ENCODE results near the gene AK1. TPM values are rescaled to one million over a fixed set of nuclear protein-coding genes. Genes with fewer than 3 reads are reported as not detected.

The AK1 gene
- total and polyA plus RNA-seq, 2 donors (not counting 3 experiments of a cell fraction or from before 2014, with no cell fraction given) = 115 to 148 TPM

DNA sequence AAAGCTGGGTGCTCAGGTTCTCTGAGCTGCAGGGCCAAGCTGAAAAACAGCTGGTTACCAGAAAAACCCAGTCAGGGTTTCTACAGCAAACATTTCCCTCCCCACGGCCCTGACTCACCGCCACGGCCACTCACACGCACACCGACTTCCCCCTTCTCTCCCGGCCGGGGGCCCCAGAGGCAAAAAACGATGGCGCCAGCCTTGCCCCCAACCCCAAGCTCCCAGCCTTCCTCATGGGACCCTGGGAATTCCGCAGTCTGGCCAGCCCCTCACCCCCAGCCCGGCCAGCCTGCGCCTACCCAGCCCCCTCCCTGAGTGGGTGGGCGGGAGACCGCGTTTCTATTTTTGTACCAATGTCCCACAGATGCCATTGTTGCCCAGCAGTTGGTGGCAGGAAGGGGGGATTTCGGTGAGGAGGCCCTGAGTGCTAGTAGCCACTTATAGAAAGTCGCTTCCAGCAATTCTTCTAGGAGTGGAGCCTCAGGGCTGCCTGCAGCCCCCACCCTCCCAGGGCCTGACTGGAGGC is 41.4 kb downstream of the AK1 start:
- H3K9me1 ChIP-seq (replicated peaks; ENCODE audit: control insufficient read depth, extremely low read depth, insufficient read depth, low read length) = no peaks in the 10 kb centered on the region
- peaks cover 60% of the 10 kb centered on the region for H3K4me1 ChIP-seq (ENCODE audit: control insufficient read depth, extremely low read depth, insufficient read depth, low read length)
- BruUV-seq (replicated peaks) = no TSS peak
- peak overlapping the region; percentile 83 for H3K9ac ChIP-seq (replicated peaks; ENCODE audit: extremely low read depth, insufficient read depth, low read length)
- H3K27me3 ChIP-seq (ENCODE audit: control insufficient read depth in 2 of 2, insufficient read depth in 2 of 2, low read length in 2 of 2) = no peaks in the 10 kb centered on the region
- TF ChIP-seq FOS (IDR thresholded peaks at IDR 0.05; ENCODE audit: borderline replicate concordance, insufficient read depth, low read length) = peak; percentile 50
- TF ChIP-seq, protein P1, sequence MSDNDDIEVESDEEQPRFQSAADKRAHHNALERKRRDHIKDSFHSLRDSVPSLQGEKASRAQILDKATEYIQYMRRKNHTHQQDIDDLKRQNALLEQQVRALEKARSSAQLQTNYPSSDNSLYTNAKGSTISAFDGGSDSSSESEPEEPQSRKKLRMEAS (IDR thresholded peaks at IDR 0.05; ENCODE audit: insufficient read depth, insufficient read length) = no peak
- peak; percentile 61 for TF ChIP-seq JUN (IDR thresholded peaks at IDR 0.05; ENCODE audit: borderline replicate concordance, insufficient read depth, insufficient read length, low read depth)
- peak; percentile 30 for TF ChIP-seq POLR2AphosphoS5 (IDR thresholded peaks at IDR 0.05; ENCODE audit: insufficient read depth, low read depth, low read length)
- no peak overlapping the region for H3K4me3 ChIP-seq (replicated peaks in 1 of 3; ENCODE audit: insufficient read depth in 1 of 3, low read depth in 1 of 3, low read length in 3 of 3)
- H3K27ac ChIP-seq (ENCODE audit: insufficient read depth, low read depth, low read length) = peak overlapping the region; percentile 98
- intact Hi-C loops (cut with micrococcal nuclease) = no loop called here
- H3K9me3 ChIP-seq (replicated peaks; ENCODE audit: control insufficient read depth, insufficient read depth, low read length) = no peaks in the 10 kb centered on the region
- H3K4me2 ChIP-seq (ENCODE audit: insufficient read depth, low read length) = peak overlapping the region; percentile 6
- ChIA-PET CTCF (interaction anchor here (1.3 to 6.7 kb wide), 5 partner anchors 11 to 34 kb away, joined by 3 to 42 read pairs (median 4); partner anchors contain the start of gene ENG), POLR2A (no interaction called here)
- dilution Hi-C loops (cut with MboI; ENCODE audit: extremely low pct_ligation_motif_present, low sequenced_read_pairs) = no loop called here
- H4K20me1 ChIP-seq (replicated peaks; ENCODE audit: control insufficient read depth, extremely low read depth, insufficient read depth, low read length) = no peaks in the 10 kb centered on the region
- DNase-seq (ENCODE audit: low read depth, low spot score) (peak; percentile 70), FAIRE-seq (peak; percentile 91)
- peaks cover 10 to 21% of the 10 kb centered on the region in 2 experiments for H3K36me3 ChIP-seq (ENCODE audit: control insufficient read depth in 2 of 2, extremely low read depth in 1 of 2, insufficient read depth in 2 of 2, low read length in 2 of 2)
- H2AFZ ChIP-seq (ENCODE audit: low read depth, low read length) = no peak overlapping the region
- H3K79me2 ChIP-seq (ENCODE audit: control insufficient read depth, insufficient read depth, low read length) = peaks cover 89% of the 10 kb centered on the region

DNA sequence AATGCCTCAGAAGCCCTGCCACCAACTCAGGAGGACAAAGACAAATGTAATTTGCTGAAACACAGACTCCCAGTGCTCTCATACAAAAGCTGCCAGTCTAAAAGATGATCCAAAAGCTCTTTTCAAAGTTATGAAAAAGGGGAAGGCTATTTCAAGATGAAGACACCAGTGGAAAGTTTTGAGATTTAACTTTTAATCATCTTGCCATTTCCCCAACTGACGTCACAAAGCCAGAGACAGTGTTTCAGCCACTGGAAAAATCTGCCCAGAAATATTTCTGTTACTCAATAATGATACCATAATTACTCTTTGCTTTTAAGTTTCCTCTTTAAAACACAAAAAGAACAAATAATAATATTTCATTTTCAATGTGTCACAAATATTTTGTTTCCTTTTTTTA is 43.9 kb downstream of the AK1 start:
- H3K4me3 ChIP-seq (replicated peaks in 1 of 3; ENCODE audit: insufficient read depth in 1 of 3, low read depth in 1 of 3, low read length in 3 of 3) = no peak overlapping the region
- no peak overlapping the region for H2AFZ ChIP-seq (ENCODE audit: low read depth, low read length)
- H3K4me1 ChIP-seq (ENCODE audit: control insufficient read depth, extremely low read depth, insufficient read depth, low read length) = peaks cover 53% of the 10 kb centered on the region
- H3K4me2 ChIP-seq (ENCODE audit: insufficient read depth, low read length) = no peak overlapping the region
- POLR2A ChIA-PET = interaction anchor here (0.7 kb wide), 1 partner anchor 36 kb away, joined by 5 read pairs; no protein-coding TSS in a partner anchor
- no peaks in the 10 kb centered on the region for H3K27me3 ChIP-seq (ENCODE audit: control insufficient read depth in 2 of 2, insufficient read depth in 2 of 2, low read length in 2 of 2)
- peak overlapping the region; percentile 0 for H3K27ac ChIP-seq (ENCODE audit: insufficient read depth, low read depth, low read length)
- DNase-seq (ENCODE audit: low read depth, low spot score) = no peak
- H3K9me3 ChIP-seq (replicated peaks; ENCODE audit: control insufficient read depth, insufficient read depth, low read length) = no peaks in the 10 kb centered on the region
- dilution Hi-C loops (cut with MboI; ENCODE audit: extremely low pct_ligation_motif_present, low sequenced_read_pairs) (no loop called here), intact Hi-C loops (cut with micrococcal nuclease) (no loop called here)
- no peaks in the 10 kb centered on the region for H4K20me1 ChIP-seq (replicated peaks; ENCODE audit: control insufficient read depth, extremely low read depth, insufficient read depth, low read length)
- FAIRE-seq = no peak
- H3K36me3 ChIP-seq (ENCODE audit: control insufficient read depth in 2 of 2, extremely low read depth in 1 of 2, insufficient read depth in 2 of 2, low read length in 2 of 2) = peaks cover 10 to 23% of the 10 kb centered on the region in 2 experiments
- BruUV-seq (replicated peaks) = no TSS peak
- H3K9ac ChIP-seq (replicated peaks; ENCODE audit: extremely low read depth, insufficient read depth, low read length) = no peak overlapping the region
- TF ChIP-seq, protein P1 (IDR thresholded peaks at IDR 0.05; ENCODE audit: insufficient read depth, insufficient read length) = no peak
- TF ChIP-seq FOS (IDR thresholded peaks at IDR 0.05; ENCODE audit: borderline replicate concordance, insufficient read depth, low read length) (no peak), MYC (IDR thresholded peaks at IDR 0.05; ENCODE audit: low read depth, low read length) (no peak), GATA2 (IDR thresholded peaks at IDR 0.05; ENCODE audit: insufficient read depth, insufficient read length, low read depth, low read length) (no peak), POLR2A (IDR thresholded peaks at IDR 0.05; ENCODE audit: low read depth, low read length) (no peak), EZH2 (IDR thresholded peaks at IDR 0.05; ENCODE audit: borderline replicate concordance, low read depth, low read length, severe bottlenecking) (no peak), JUN (IDR thresholded peaks at IDR 0.05; ENCODE audit: borderline replicate concordance, insufficient read depth, insufficient read length, low read depth) (no peak), POLR2AphosphoS5 (IDR thresholded peaks at IDR 0.05; ENCODE audit: insufficient read depth, low read depth, low read length) (no peak)
- TF ChIP-seq, protein P2, sequence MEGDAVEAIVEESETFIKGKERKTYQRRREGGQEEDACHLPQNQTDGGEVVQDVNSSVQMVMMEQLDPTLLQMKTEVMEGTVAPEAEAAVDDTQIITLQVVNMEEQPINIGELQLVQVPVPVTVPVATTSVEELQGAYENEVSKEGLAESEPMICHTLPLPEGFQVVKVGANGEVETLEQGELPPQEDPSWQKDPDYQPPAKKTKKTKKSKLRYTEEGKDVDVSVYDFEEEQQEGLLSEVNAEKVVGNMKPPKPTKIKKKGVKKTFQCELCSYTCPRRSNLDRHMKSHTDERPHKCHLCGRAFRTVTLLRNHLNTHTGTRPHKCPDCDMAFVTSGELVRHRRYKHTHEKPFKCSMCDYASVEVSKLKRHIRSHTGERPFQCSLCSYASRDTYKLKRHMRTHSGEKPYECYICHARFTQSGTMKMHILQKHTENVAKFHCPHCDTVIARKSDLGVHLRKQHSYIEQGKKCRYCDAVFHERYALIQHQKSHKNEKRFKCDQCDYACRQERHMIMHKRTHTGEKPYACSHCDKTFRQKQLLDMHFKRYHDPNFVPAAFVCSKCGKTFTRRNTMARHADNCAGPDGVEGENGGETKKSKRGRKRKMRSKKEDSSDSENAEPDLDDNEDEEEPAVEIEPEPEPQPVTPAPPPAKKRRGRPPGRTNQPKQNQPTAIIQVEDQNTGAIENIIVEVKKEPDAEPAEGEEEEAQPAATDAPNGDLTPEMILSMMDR (IDR thresholded peaks at IDR 0.05; ENCODE audit: extremely low read depth in 1 of 2, insufficient read depth in 1 of 2, low read depth in 1 of 2, low read length in 2 of 2) = no peak
- no peaks in the 10 kb centered on the region for H3K9me1 ChIP-seq (replicated peaks; ENCODE audit: control insufficient read depth, extremely low read depth, insufficient read depth, low read length)
- peaks cover 94% of the 10 kb centered on the region for H3K79me2 ChIP-seq (ENCODE audit: control insufficient read depth, insufficient read depth, low read length)
- CTCF ChIA-PET = interaction anchor here (0.8 to 1.1 kb wide), 3 partner anchors 21 to 99 kb away, joined by 3 read pairs; partner anchors contain the start of genes ENG and TOR2A

All from endothelial cell of umbilical vein (primary cell).